ENCODE data around the gene SLC12A2.

The SLC12A2 gene

DNA sequence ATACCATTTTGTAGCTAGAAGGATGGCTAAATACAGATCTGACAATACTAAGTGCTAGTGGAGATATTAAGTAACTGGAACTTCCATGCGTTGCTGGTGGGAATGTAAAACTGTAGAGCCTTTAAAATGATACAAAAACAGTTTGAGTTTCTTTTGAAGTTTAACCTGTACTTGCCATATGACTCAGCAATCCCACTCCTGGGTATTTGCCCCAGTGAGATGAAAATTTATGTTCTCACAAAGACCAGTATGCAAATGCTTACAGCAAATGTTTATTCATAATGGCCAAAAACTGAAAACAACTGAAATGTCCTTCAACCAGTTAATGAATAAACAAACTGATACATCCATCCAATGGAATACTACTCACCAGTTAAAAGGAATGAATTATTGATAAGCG lies 137.3 kb downstream of the SLC12A2 start:
- DNase-seq (ENCODE audit: low read depth in 2 of 3, low spot score in 2 of 3) = no peak

DNA sequence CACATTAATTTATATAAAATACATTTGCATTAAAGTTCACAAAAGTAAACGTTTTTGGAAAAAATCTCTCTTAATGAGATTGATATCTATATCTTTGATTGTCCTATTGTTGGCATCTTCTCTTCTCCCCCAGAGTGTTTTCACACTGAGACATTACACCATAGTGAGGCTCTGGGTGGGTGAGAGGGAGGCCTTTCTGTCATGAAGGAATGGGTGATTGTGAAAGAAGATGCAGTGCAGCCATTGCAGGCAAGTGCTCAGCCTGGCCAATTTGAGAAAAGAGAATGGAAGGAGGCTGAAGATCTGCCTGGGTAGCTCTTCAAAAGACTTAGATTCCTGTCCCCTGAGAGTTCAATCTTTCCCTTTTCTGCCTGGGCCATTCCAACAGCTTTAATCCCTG lies 140.8 kb downstream of the SLC12A2 start:
- no peak for DNase-seq (ENCODE audit: low read depth in 2 of 3, low spot score in 2 of 3)

DNA sequence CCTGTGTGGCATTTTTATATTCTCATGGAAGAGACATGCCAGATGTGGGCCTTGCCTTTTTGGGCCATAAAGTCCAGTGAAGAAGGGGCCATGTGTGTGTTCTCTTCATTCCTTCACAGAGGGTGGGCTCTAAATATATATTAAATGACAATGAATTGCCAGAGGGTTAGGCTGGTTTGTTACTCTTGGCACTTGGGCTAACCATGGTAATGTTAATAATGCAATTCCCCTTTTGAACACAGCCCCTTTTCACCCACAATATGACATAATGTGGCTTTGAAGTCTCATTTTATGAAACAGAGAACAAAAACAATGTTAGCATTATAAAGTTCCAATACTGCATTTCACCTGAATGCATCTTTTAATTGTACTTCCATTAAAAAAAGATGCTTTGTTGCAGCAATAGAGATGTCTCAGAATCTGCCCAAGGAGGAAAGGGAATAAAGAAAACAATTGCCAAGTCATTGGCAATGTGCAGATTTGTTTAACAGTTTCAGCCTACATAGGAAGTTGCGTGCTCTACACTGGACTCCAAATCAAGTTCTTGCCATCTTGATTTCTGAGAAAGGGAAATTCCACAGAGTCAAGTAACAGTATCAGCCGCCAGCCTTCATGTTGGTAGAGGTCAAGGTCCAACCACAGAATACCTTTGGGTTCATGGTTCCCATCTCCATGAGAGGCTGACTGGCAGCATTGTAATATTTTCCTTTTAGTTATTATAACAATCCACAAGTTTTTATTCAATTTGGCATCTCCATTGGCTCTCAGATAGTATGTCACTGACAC lies 141.9 kb downstream of the SLC12A2 start:
- DNase-seq (ENCODE audit: low read depth in 2 of 3, low spot score in 2 of 3) = no peak

DNA sequence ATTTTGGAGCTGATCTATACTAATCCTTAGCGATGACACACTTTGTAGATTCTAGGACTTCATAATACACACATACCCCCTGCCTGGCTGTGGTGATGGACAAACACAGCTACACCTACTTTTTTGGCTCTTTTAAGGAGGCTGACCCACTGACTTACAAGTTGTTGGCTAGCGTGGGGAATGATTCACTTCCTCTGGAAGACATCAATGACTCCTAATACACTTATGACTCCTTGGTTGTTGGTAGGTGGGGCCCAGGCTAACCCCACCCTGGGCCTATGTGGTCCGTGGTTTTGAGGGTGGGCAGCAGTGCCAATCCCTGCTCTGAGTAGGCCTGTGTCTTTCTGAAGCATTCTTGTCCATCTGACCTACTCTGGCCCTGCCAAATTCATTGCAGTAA lies 144.4 kb downstream of the SLC12A2 start:
- no peak for DNase-seq (ENCODE audit: low read depth in 2 of 3, low spot score in 2 of 3)

DNA sequence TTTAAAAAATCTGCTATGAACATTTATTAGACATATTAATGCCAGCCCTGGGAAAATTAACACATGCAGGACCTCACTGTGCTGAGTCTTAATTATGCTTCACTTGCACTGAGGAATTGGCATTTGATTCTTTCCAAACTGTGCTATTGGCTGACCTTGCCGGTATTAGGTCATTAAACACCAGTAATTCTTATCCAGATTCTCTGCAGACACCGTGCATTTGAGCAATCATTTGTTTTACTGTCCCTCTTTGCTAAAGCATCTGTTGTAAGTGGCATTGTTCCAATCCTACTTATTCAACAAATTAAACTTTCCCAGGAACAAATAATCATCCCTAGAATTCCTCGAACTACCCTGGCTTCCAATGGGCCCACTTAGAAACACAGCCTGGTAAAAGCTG lies 145.0 kb downstream of the SLC12A2 start:
- no peak for DNase-seq (ENCODE audit: low read depth in 2 of 3, low spot score in 2 of 3)

DNA sequence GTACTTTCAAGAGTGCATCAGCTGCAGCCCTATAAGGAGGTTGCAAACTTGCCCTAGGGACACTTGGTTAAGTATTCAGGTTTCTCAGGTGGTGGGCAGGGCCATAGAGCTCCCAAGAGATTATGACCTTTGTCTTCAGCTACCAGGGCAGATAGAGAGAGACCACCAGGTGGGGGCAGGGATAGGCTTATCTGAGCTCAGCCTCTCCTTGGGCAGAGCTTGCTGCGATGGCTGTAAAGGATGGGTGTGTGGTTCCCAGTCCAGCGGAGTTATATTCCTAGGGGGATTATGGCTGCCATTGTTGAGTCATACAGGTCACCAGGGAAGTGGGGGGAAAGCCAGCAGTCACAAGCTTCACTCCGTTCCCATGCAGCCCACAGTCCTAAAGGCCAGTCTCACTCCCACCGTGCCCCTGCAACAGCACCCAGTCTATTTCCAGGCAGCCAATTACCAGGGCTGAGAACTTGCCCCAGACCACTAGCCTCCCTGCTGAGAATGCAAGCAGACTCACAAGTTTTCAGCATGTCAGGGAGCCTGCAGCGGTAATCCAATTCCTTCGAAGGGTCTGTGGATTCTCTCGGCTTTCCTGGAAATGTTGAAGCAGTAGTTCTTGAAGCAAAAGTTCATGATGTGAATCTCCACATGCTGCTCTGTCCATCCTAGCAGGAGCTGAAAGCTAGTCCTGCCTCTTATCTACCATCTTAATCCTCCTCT lies 151.5 kb downstream of the SLC12A2 start:
- no peak for DNase-seq (ENCODE audit: low read depth in 2 of 3, low spot score in 2 of 3)

DNA sequence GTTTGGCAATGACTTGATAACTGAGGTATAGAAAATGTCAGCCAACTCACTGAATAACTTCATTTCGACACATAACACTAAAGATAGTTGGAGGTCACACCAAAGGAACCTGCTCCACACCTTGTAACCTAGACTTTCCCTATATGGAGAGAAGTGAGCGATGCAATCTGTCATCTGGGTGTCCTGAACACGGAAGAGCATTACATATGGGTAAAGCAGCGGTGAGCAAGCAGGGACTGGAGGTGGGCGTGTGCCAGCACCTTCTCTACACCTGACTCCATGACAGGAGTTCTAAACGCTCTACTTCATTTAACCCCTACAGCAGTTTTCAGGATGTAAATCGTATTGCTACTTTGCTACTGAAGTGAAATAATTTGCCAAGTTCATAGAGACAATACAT lies 152.8 kb downstream of the SLC12A2 start:
- no peak for DNase-seq (ENCODE audit: low read depth in 2 of 3, low spot score in 2 of 3)

DNA sequence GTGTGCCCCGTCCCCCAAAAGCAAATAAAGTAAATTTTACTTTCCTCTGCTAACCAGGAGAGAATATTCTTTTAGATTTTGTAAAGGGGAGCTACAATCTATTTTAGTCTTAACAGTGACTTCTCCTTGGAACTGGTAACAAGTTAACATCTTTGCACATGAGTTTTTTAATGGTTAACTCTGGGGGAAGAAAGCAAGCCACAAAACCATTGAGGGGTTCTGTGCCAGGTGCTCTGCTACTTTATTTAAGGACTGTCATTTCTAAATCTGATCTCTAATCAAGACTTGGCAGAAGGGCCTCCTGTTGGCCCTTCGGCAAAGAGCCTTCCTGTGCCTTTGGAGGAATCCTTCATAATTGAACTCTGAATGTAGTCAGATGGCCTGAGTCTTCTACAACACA lies 153.4 kb downstream of the SLC12A2 start:
- no peak for DNase-seq (ENCODE audit: low read depth in 2 of 3, low spot score in 2 of 3)

DNA sequence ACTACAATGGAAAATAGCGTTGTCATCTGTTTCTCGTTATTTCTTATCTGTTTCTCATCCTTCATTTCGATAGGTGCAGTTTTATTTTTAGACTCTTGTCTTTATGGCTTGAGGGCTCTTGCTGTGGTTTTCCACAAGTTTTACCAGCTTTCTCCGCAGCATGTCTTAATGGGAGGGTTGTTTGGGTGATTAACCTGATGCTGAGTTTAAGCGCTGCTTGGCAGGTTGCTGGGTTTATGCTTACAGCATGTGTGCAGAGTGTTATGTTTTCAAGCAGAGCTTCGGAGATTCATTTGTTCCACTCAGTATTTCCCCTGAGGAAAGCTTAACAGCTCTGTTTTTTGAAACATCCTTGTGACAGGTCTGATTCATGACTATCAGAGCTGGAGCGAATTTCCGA lies 154.0 kb downstream of the SLC12A2 start:
- DNase-seq (ENCODE audit: low read depth in 2 of 3, low spot score in 2 of 3) = no peak

Measured in activated CD8-positive, alpha-beta memory T cell treated with anti-CD3 and anti-CD28 coated beads for 48 hours (primary cell).